Measurements from ENCODE around the gene EPHA1. TPM values are rescaled to one million over a fixed set of nuclear protein-coding genes. Genes with fewer than 3 reads are reported as not detected.
A peak's percentile ranks its signal among the peaks of the same experiment; 100 is the strongest.

EPHA1 gene
- total RNA-seq, 6 donors from 2014 or later, result 5.3 to 18.9 (median 13.0) TPM

DNA sequence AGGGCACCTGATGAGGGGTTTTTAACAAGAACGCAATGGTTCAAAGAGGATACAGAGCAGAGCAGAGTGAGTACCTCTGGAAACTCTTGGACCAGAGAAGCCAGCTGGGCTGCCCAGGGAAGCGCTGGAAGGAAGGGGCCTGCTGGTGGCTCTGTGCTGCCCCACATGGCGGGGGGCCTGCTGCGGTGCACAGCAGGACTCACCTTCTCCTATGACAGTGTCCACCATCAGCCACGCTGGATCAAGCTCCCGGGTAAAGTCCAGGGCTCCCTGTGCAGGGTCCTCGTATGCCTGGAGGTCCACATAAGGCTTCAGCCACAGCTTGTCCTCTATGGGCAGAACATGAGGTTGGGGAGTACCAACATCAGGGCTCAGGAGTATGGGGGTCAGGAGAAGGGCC, 12.5 kb downstream of the EPHA1 start:
- DNase-seq, result no peak
- H3K27ac ChIP-seq, result peak overlapping the region; percentile 41 to 62 (median 60)

GRCh38 chr7:143395187-143396149, 13.2 kb downstream of the EPHA1 start:
- 56 to 57% methylated on average over 11 to 21 of the region's 21 CpGs for WGBS, 2 donors
- H3K27ac ChIP-seq, result peak overlapping the region; percentile 41 to 62 (median 60)

More for the DNA sequence above, 12.5 kb downstream of the EPHA1 start:
- H3K9me3 ChIP-seq, result no peaks in the 10 kb centered on the region
- H3K4me3 ChIP-seq, result peak overlapping the region in 1 of 4 donors; percentile 14
- H3K4me1 ChIP-seq, result peaks cover 41 to 52% (median 45%) of the 10 kb centered on the region in 4 donors
- H3K27me3 ChIP-seq, result no peaks in the 10 kb centered on the region
- WGBS, 2 donors, result 70 to 80% methylated on average over 4 to 7 of the region's 7 CpGs
- ATAC-seq (ENCODE audit: low FRiP score in 2 of 2), result no peak
- peaks cover 3 to 26% (median 9%) of the 10 kb centered on the region in 4 donors for H3K36me3 ChIP-seq
- TF ChIP-seq POLR2A (IDR thresholded peaks at IDR 0.05), result no peak
- TF ChIP-seq CTCF (IDR thresholded peaks at IDR 0.05), result no peak

DNA sequence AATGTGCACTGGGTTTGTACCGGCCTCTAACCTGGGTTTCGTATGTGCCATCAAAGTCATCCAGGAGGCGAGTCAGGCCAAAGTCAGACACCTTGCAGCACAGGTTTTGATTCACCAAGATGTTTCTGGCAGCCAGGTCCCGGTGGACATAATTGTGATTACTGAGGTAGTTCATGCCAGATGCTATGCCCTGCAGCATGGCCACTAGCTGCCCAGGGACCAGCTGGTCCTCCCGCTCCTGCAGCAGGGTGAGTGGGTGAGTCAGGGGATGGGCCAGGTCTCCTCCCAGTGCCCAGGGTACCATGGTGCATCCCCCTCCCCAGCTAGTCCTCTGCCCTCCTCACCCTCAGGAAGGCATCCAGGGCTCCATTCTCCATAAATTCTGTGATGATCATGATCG, 13.9 kb downstream of the EPHA1 start:
- peak overlapping the region; percentile 9 to 62 (median 42) for H3K27ac ChIP-seq
- TF ChIP-seq EP300 (IDR thresholded peaks at IDR 0.05), result no peak
- no peak for TF ChIP-seq POLR2A (IDR thresholded peaks at IDR 0.05)
- no peak for TF ChIP-seq CTCF (IDR thresholded peaks at IDR 0.05)
- no peak for TF ChIP-seq POLR2AphosphoS5 (IDR thresholded peaks at IDR 0.05)
- no peaks in the 10 kb centered on the region for H3K27me3 ChIP-seq
- no peak for DNase-seq
- peaks cover 13 to 40% (median 22%) of the 10 kb centered on the region in 4 donors for H3K36me3 ChIP-seq
- peak overlapping the region in 1 of 4 donors; percentile 14 for H3K4me3 ChIP-seq
- peaks cover 47 to 66% (median 54%) of the 10 kb centered on the region in 4 donors for H3K4me1 ChIP-seq
- H3K9me3 ChIP-seq, result no peaks in the 10 kb centered on the region
- WGBS, 2 donors, result 63 to 78% methylated on average over 4 to 6 of the region's 6 CpGs
- ATAC-seq (ENCODE audit: low FRiP score in 2 of 2), result no peak

More at GRCh38 chr7:143395187-143396149, 13.2 kb downstream of the EPHA1 start:
- Histone ChIP-seq H3K9me3 (no peaks in the 10 kb centered on the region), H3K36me3 (peaks cover 9 to 33% (median 15%) of the 10 kb centered on the region in 4 donors), H3K4me3 (peak overlapping the region in 1 of 4 donors; percentile 14), H3K27me3 (no peaks in the 10 kb centered on the region), H3K4me1 (peaks cover 47 to 59% (median 51%) of the 10 kb centered on the region in 4 donors)
- TF ChIP-seq POLR2AphosphoS5 (IDR thresholded peaks at IDR 0.05), result no peak
- no peak for TF ChIP-seq POLR2A (IDR thresholded peaks at IDR 0.05)
- TF ChIP-seq CTCF (IDR thresholded peaks at IDR 0.05), result peak in 1 of 6 experiments; percentile 45
- TF ChIP-seq EP300 (IDR thresholded peaks at IDR 0.05), result no peak
- ATAC-seq (ENCODE audit: low FRiP score in 2 of 2) (peak in 1 of 2 donors; percentile 7), DNase-seq (no peak)

DNA sequence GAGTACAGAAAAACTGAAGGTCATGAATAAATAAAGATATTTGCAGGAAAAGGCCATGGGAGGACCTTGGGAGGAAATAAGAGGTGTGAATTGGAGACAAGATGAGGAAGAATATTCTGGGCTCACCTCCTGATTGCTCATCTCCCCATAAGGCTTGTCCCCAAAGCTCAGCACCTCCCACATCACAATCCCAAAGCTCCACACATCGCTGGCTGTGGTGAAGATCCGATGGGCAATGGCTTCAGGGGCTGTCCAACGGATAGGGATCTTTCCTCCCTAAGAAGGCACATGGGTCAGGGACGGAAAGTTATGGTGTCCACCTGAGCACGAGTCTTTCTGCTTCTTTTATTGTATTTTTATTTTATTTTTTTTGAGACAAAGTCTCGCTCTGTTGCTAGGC, 14.6 kb downstream of the EPHA1 start:
- 90 to 93% methylated on average over 6 of the region's 6 CpGs for WGBS, 2 donors
- H3K36me3 ChIP-seq, result peaks cover 19 to 47% (median 29%) of the 10 kb centered on the region in 4 donors
- peaks cover 47 to 72% (median 58%) of the 10 kb centered on the region in 4 donors for H3K4me1 ChIP-seq
- no peaks in the 10 kb centered on the region for H3K9me3 ChIP-seq
- H3K27ac ChIP-seq, result peak overlapping the region in 1 of 4 donors; percentile 62
- no peaks in the 10 kb centered on the region for H3K27me3 ChIP-seq
- no peak overlapping the region for H3K4me3 ChIP-seq
- ATAC-seq (ENCODE audit: low FRiP score in 2 of 2) (no peak), DNase-seq (no peak)
- TF ChIP-seq POLR2A (IDR thresholded peaks at IDR 0.05) (no peak), CTCF (IDR thresholded peaks at IDR 0.05) (no peak), POLR2AphosphoS5 (IDR thresholded peaks at IDR 0.05) (no peak)
